ENCODE results near the gene NIT1. TPM values are rescaled to one million over a fixed set of nuclear protein-coding genes. Genes with fewer than 3 reads are reported as not detected.

NIT1 gene
- total RNA-seq, 2 donors from 2014 or later, result 21.8 to 27.6 TPM

- DNase-seq (peak; percentile 18), ATAC-seq (no peak)
These were observed 47.2 kb downstream of the NIT1 start for GRCh38 chr1:161164901-161165610.

GRCh38 chr1:161165742-161166668 lies 48.1 kb downstream of the NIT1 start, which contains the start of gene PPOX:
Gene PPOX, plus strand, starts transcription at chr1:161166426. Its CDS starts 422 bp downstream, at chr1:161166848.
- DNase-seq, result peak; percentile 98
- intact Hi-C loops (cut with DNase I), result no loop called here
- ATAC-seq, result peak; percentile 97

More at GRCh38 chr1:161164901-161165610, 47.2 kb downstream of the NIT1 start:
- intact Hi-C loops (cut with DNase I), result no loop called here

- intact Hi-C loops (cut with DNase I), result no loop called here
- ATAC-seq, result peak in 1 of 2 donors; percentile 1
- DNase-seq, result peak; percentile 19
These were observed 49.0 kb downstream of the NIT1 start for GRCh38 chr1:161166669-161167548.

- intact Hi-C loops (cut with DNase I), result no loop called here
- DNase-seq (peak; percentile 18), ATAC-seq (no peak)
These were observed 51.0 kb downstream of the NIT1 start for GRCh38 chr1:161168906-161169305.

Other genes with a start within 250 kb of the NIT1 start
- gene ITLN1, start 232.9 kb upstream of the NIT1 start, total RNA-seq, result 100 to 1,000 TPM; 143 to 389 TPM
- gene ITLN2, start 163.3 kb upstream of the NIT1 start, total RNA-seq, result under 1 TPM; 0.21 to 0.97 TPM
- 10 to 100 TPM; 16.4 to 18.0 TPM for gene F11R, start 97.0 kb upstream of the NIT1 start, total RNA-seq
- gene TSTD1, start 79.1 kb upstream of the NIT1 start, total RNA-seq, result 10 to 100 TPM; 21.6 to 23.5 TPM
- gene USF1, start 72.1 kb upstream of the NIT1 start, total RNA-seq, result 10 to 100 TPM; 33.7 to 34.4 TPM
- gene ARHGAP30, start 48.2 kb upstream of the NIT1 start, total RNA-seq, result 10 to 100 TPM in 1 of 2 donors, 1 to 10 TPM in 1; 7.4 to 10.0 TPM
- gene NECTIN4, start 28.5 kb upstream of the NIT1 start, total RNA-seq, result under 1 TPM in 1 of 2 donors, not detected in 1; 0.08 TPM
- gene KLHDC9, start 19.7 kb upstream of the NIT1 start, total RNA-seq, result 1 to 10 TPM; 3.5 to 5.7 TPM
- 10 to 100 TPM; 50.5 to 63.7 TPM for gene PFDN2, start 68 bp upstream of the NIT1 start, total RNA-seq
- 10 to 100 TPM; 26.1 to 30.2 TPM for gene DEDD, start 14.6 kb downstream of the NIT1 start, total RNA-seq
- gene UFC1, start 35.9 kb downstream of the NIT1 start, total RNA-seq, result 10 to 100 TPM; 77.7 to 83.8 TPM
- 10 to 100 TPM; 13.4 to 20.8 TPM for gene USP21, start 41.4 kb downstream of the NIT1 start, total RNA-seq
- 10 to 100 TPM; 12.7 to 16.3 TPM for gene PPOX, start 48.3 kb downstream of the NIT1 start, total RNA-seq
- 10 to 100 TPM; 19.7 to 25.2 TPM for gene B4GALT3, start 59.4 kb downstream of the NIT1 start, total RNA-seq
- 100 to 1,000 TPM in 1 of 2 donors, 10 to 100 TPM in 1; 16.5 to 117 TPM for gene ADAMTS4, start 80.9 kb downstream of the NIT1 start, total RNA-seq
- gene NDUFS2, start 84.3 kb downstream of the NIT1 start, total RNA-seq, result 100 to 1,000 TPM; 169 to 198 TPM
- gene FCER1G, start 97.2 kb downstream of the NIT1 start, total RNA-seq, result 10 to 100 TPM; 35.9 to 92.7 TPM
- gene APOA2, start 105.5 kb downstream of the NIT1 start, total RNA-seq, result under 1 TPM in 1 of 2 donors, not detected in 1; 0.76 TPM
- 10 to 100 TPM; 31.2 to 34.8 TPM for gene TOMM40L, start 108.0 kb downstream of the NIT1 start, total RNA-seq
- gene NR1I3, start 120.1 kb downstream of the NIT1 start, total RNA-seq, result not detected
- under 1 TPM; 0.34 to 0.62 TPM for gene PCP4L1, start 140.6 kb downstream of the NIT1 start, total RNA-seq
- gene MPZ, start 191.9 kb downstream of the NIT1 start, total RNA-seq, result 1 to 10 TPM; 3.2 to 8.6 TPM
- gene SDHC, start 196.3 kb downstream of the NIT1 start, total RNA-seq, result 100 to 1,000 TPM; 241 to 284 TPM
- gene CFAP126, start 249.8 kb downstream of the NIT1 start, total RNA-seq, result not detected

Measured in left cardiac atrium (tissue), 4 donors.